Right lobe of liver (tissue), 4 donors: Measurements from ENCODE around the gene GGCX.

ENCODE experiments used
- CTCF ChIP-seq, 4 donors: fragments of 200-600 bp in 3 of 4; fragments of 450-650 bp in 1 of 4; IDR thresholded peaks; one replicate each; pipeline versions ENCODE4 v1.5.1 to v1.8.0; 2016 to 2022; ENCODE audit warnings: antibody characterized with exemption in 4 of 4, mild to moderate bottlenecking in 2 of 4
- POLR2A ChIP-seq: fragments of 450-650 bp; IDR thresholded peaks from one replicate; pipeline ENCODE4 v1.6.1; 2017; ENCODE audit warnings: antibody characterized with exemption, mild to moderate bottlenecking
- donor health status: DM: no; HTN: no; CAD: no.
- donor health status: DM: no; HTN: no; CAD: no.
- donor health status: DM: no; HTN: yes; CAD: no.

- TF ChIP-seq CTCF (IDR thresholded peaks at IDR 0.05) (no peak), POLR2A (no peak)
Observed at GRCh38 chr2:85523062-85523902, 38.0 kb downstream of the GGCX start.
